Stomach (tissue), 4 donors: ENCODE measurements around the gene MBD2.

Experiments
- CTCF ChIP-seq, 7 experiments: fragments of 450-650 bp in 4 of 7; fragments of 200-600 bp in 3 of 7; sonication (generic) in 3 of 7; IDR thresholded peaks; one replicate each; pipeline ENCODE4 v1.5.1; 2016 to 2019; ENCODE audit warnings: antibody characterized with exemption in 7 of 7, control low read depth in 2 of 7, mild to moderate bottlenecking in 1 of 7
- EP300 ChIP-seq: sonication (generic); formaldehyde crosslinking; IDR thresholded peaks from one replicate; pipeline ENCODE4 v1.6.1; 2017; ENCODE audit warnings: antibody characterized with exemption
- POLR2A ChIP-seq, 4 donors: fragments of 450-650 bp; IDR thresholded peaks; one replicate each; pipeline ENCODE4 v1.6.1; 2016; ENCODE audit warnings: antibody characterized with exemption in 4 of 4, control low read depth in 2 of 4, mild to moderate bottlenecking in 1 of 4, moderate library complexity in 1 of 4
- POLR2AphosphoS5 ChIP-seq, 3 donors: sonication (generic); formaldehyde crosslinking; IDR thresholded peaks; one replicate each; pipeline ENCODE4 v1.6.1; 2016; ENCODE audit warnings: antibody characterized with exemption in 3 of 3

- TF ChIP-seq POLR2A (IDR thresholded peaks at IDR 0.05): no peak
- no peak for TF ChIP-seq CTCF (IDR thresholded peaks at IDR 0.05)
- no peak for TF ChIP-seq POLR2AphosphoS5 (IDR thresholded peaks at IDR 0.05)
- TF ChIP-seq EP300: no peak
Measured at GRCh38 chr18:54263904-54264336, 39.5 kb upstream of the MBD2 start.
